HG02623 (cell line): Measurements from ENCODE around the gene KIAA0040.

Experiments used
- ATAC-seq: cut with Tn5 transposase; IDR thresholded peaks from one replicate; pipeline ENCODE4 v1.9.1; 2021; ENCODE audit warnings: moderate library complexity; ENCODE audit not compliant: unreplicated experiment

KIAA0040 gene

DNA sequence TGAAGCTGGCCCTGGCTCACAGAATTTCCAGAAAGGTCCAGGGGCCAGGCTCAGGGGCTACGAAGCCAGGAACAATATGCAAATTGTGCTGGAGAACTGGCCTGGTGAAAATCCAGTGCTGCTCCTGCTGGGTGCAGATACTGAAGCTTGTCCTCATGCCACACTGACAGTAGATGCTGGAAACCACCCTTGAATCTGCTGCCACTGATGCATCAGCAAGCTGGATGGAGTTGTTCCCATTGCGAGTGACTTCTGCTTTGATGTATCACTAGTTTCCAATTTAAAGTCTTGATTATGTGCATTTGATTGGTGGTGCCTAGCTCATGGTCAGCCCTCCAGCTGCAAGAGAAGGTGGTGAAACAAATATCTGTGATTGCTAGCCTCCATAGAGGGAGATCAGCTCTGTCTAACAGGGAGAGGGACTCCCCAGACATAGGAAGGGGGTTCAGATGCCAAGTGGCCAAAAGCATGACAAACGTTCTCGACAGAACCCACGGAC, 11.0 kb upstream of the KIAA0040 start:
- ATAC-seq, result no peak

- ATAC-seq, result no peak
Observed at GRCh38 chr1:175200678-175201521, 8.3 kb upstream of the KIAA0040 start.

- ATAC-seq, result no peak
Observed at GRCh38 chr1:175198332-175198731, 5.8 kb upstream of the KIAA0040 start.

- no peak for ATAC-seq
Observed at GRCh38 chr1:175197531-175197930, 5.0 kb upstream of the KIAA0040 start.

DNA sequence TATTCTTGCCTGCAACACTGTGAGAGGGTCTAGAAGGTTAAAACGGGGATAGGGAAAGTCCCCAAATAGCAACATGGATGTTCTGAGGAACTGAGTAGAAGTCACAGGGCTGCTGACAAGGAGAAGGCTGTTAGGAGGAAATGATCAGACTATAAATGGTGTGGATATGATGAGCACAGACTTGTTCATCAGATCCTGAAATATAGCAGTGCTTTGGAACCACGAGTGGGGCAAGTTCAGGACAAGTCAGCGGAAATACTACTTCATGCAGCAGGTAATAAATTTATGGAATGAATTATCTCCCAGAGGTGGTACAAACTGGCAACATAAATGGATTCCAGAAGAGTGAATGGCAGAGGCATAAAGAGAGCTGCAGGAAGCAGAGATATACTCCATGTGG, 3.2 kb upstream of the KIAA0040 start:
- ATAC-seq, result no peak

GRCh38 chr1:175195281-175195680, 2.7 kb upstream of the KIAA0040 start:
- ATAC-seq, result no peak

- ATAC-seq, result no peak
Observed at GRCh38 chr1:175193527-175193910, 943 bp upstream of the KIAA0040 start.

GRCh38 chr1:175192111-175192629, 406 bp downstream of the KIAA0040 start:
- no peak for ATAC-seq

DNA sequence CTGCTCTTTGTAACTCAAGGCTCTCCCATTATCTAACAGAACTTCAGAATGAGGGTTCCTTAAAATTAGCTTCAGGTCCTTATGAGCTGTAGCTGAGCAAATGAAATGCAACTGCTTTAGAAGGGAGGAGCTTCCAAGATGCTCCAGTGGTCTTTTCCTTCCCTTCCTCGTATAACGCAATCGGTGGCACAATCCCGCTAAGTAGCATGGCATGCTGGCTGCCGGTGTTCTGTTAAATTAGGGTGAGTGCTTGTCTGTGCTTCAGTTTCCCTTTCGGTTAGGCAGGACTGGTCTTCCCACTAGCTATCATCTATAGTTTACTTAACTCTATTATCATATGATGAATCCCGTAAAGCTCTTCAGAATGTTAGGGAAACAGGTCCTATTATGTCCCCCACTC, 917 bp downstream of the KIAA0040 start:
- ATAC-seq, result no peak

DNA sequence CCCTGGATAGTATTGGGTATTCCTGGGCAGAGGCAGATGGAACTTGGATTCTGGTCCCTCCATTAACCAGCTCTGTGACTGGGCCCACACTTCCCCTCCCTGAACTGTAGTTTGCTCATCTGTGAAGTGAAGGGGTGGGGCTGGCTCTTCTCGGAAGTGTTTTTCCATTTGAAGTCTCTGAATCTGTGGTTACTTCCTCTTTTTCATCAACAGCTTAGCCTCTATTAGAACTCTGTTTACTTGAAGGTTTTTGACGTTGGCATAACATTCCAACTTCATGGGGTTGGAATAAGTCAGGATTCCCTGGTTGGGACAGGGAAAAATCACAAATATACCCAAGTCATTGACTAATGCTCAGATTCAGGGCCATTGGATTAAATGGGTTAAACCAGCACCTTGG, 3.6 kb downstream of the KIAA0040 start:
- peak; percentile 68 for ATAC-seq

- no peak for ATAC-seq
Observed at GRCh38 chr1:175186433-175187160, 6.0 kb downstream of the KIAA0040 start.

- no peak for ATAC-seq
Observed at GRCh38 chr1:175185903-175186302, 6.7 kb downstream of the KIAA0040 start.

DNA sequence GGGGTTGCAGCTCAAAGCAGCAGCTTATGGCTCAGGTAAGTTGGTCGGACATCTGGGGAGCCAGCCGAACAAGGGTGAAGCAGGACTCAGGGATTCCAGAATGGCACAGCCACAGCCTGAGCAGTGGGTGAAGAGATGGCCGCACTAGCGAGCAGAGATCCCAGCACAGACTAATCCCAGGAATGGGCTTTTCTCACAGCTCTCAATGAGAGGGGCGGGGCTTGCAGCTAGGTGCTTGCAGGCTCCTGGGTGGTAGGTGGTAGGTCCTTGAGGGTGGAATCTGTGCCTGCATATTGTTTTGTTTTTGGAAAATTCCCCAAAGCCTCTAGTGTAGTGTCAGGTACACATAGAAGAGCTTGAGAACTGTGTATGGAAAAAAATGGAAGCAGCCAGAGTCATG, 9.0 kb downstream of the KIAA0040 start:
- ATAC-seq, result no peak

DNA sequence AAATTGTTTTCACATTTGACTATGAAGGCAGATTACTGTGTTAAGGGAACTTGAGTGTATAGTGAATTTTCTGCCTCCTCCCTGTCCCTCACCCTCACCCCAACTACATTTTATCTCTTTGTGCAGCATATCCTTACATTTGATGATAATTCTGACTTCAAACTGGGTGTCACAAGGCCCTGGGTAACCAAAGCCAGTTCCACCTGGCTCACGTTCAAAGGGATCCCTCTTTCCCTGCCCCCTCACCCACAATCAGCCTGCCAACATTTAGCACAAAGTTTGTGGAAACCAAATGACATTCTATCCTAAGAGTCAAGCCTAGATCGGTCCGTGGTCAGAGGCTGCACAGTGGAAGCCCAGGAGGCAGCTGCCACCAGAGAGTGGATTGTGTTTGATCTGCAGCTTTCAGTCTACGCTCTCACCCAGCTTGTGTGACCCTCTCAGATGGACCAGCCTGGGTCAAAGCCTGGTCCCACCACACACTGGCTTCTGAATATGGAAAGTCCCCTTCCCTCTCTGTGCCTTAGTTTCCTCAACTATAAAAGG, 10.3 kb downstream of the KIAA0040 start:
- no peak for ATAC-seq

- ATAC-seq, result no peak
Observed at GRCh38 chr1:175179837-175180590, 12.6 kb downstream of the KIAA0040 start.

GRCh38 chr1:175178456-175178855, 14.1 kb downstream of the KIAA0040 start:
- no peak for ATAC-seq

GRCh38 chr1:175178056-175178455, 14.5 kb downstream of the KIAA0040 start:
- ATAC-seq, result no peak

GRCh38 chr1:175176246-175176645, 16.3 kb downstream of the KIAA0040 start:
- no peak for ATAC-seq

- no peak for ATAC-seq
Observed at GRCh38 chr1:175174309-175175102, 18.1 kb downstream of the KIAA0040 start.

GRCh38 chr1:175173531-175173930, 19.0 kb downstream of the KIAA0040 start:
- no peak for ATAC-seq
